IMR-90 (cell line): ENCODE data around the gene WBP2. TPM values are rescaled to one million over a fixed set of nuclear protein-coding genes. Genes with fewer than 3 reads are reported as not detected.

ENCODE experiments used
- ATAC-seq: fragments of 200-7000 bp; cut with Tn5 transposase; 2 replicates; pipeline ENCODE4 v1.9.1; 2020; ENCODE audit warnings: low read depth, mild to moderate bottlenecking, moderate library complexity
- BruUV-seq: library from RNA; stranded (reverse); fragments of 400-500 nt; replicated peaks from 2 replicates; lab custom pipeline; 2021; lab: Mats Ljungman, UMichigan
- CTCF ChIA-PET: fragments of 300-600 bp; formaldehyde crosslinking; extraction: SDS; loops from one replicate; lab custom pipeline; 2021; ENCODE audit warnings: antibody characterized with exemption; lab: Yijun Ruan, JAX
- POLR2A ChIA-PET: fragments of 300-600 bp; sonication (Branson Sonifier 250); formaldehyde crosslinking; loops from one replicate; lab custom pipeline; 2022; ENCODE audit warnings: antibody characterized with exemption; ENCODE audit not compliant: unreplicated experiment; lab: Charles Lee
- DNase-seq: peaks from one replicate; pipeline ENCODE4 v3.0.0; 2013
- H2AFZ ChIP-seq: replicated peaks from 2 replicates; pipeline ENCODE3; 2013; ENCODE audit warnings: low read length, mild to moderate bottlenecking; ENCODE audit not compliant: poor library complexity
- H2AK5ac ChIP-seq: 2 replicates; pipeline ENCODE4 v1.6.1; 2013; ENCODE audit warnings: low read depth, low read length, inconsistent platforms
- H2AK9ac ChIP-seq: replicated peaks from 2 replicates; pipeline ENCODE3; 2013; ENCODE audit warnings: mild to moderate bottlenecking, low read depth, low read length, moderate library complexity; ENCODE audit not compliant: poor library complexity
- H2BK120ac ChIP-seq: 2 replicates; pipeline ENCODE4 v1.6.1; 2013; ENCODE audit warnings: low read depth, low read length, inconsistent platforms
- H2BK15ac ChIP-seq: 3 replicates; pipeline ENCODE4 v1.6.1; 2013; ENCODE audit warnings: low read depth, low read length, inconsistent platforms
- H2BK20ac ChIP-seq: 2 replicates; pipeline ENCODE4 v1.6.1; 2013; ENCODE audit warnings: low read depth, mild to moderate bottlenecking, inconsistent platforms, low read length, moderate library complexity
- H2BK5ac ChIP-seq: 2 replicates; pipeline ENCODE4 v1.6.1; 2013; ENCODE audit warnings: mild to moderate bottlenecking, low read depth, low read length, inconsistent platforms; ENCODE audit not compliant: poor library complexity, severe bottlenecking
- H3K14ac ChIP-seq: replicated peaks from 2 replicates; pipeline ENCODE4 v1.6.1; 2013; ENCODE audit warnings: low read depth, low read length, inconsistent platforms
- H3K18ac ChIP-seq: 2 replicates; pipeline ENCODE4 v1.6.1; 2013; ENCODE audit warnings: low read depth, low read length, control low read depth
- H3K23ac ChIP-seq: 2 replicates; pipeline ENCODE4 v1.6.1; 2013; ENCODE audit warnings: low read depth, low read length, inconsistent platforms
- H3K27ac ChIP-seq: 2 replicates; pipeline ENCODE4 v1.5.1; 2013; ENCODE audit warnings: mild to moderate bottlenecking, control low read depth, low read length; ENCODE audit not compliant: insufficient read depth
- H3K27me3 ChIP-seq: 2 replicates; pipeline ENCODE4 v1.6.1; 2013; ENCODE audit warnings: low read length; ENCODE audit not compliant: control insufficient read depth, insufficient read depth
- H3K36me3 ChIP-seq: 2 replicates; pipeline ENCODE4 v1.6.1; 2013; ENCODE audit warnings: low read length, mixed read lengths; ENCODE audit not compliant: control insufficient read depth, insufficient read depth
- H3K4ac ChIP-seq: 2 replicates; pipeline ENCODE4 v1.6.1; 2013; ENCODE audit warnings: low read depth, low read length, inconsistent platforms
- H3K4me1 ChIP-seq: 2 replicates; pipeline ENCODE4 v1.6.1; 2013; ENCODE audit warnings: low read length, mixed read lengths; ENCODE audit not compliant: control insufficient read depth, insufficient read depth
- H3K4me2 ChIP-seq: 2 replicates; pipeline ENCODE4 v1.6.1; 2013; ENCODE audit warnings: low read depth, mild to moderate bottlenecking, control low read depth, low read length, moderate library complexity
- H3K4me3 ChIP-seq: 2 replicates; pipeline ENCODE4 v1.5.1; 2013; ENCODE audit warnings: low read depth, mild to moderate bottlenecking, control low read depth, low read length, moderate library complexity; ENCODE audit not compliant: insufficient read depth
- H3K56ac ChIP-seq: 2 replicates; pipeline ENCODE4 v1.6.1; 2013; ENCODE audit warnings: low read length, inconsistent platforms; ENCODE audit not compliant: insufficient read depth; ENCODE audit errors: extremely low read depth
- H3K79me1 ChIP-seq, 2 experiments: 2 replicates each; pipeline ENCODE4 v1.6.1; 2013; ENCODE audit warnings: low read length in 2 of 2, inconsistent platforms in 1 of 2, low read depth in 1 of 2
- H3K9ac ChIP-seq: 2 replicates; pipeline ENCODE4 v1.6.1; 2013; ENCODE audit warnings: low read depth, low read length, control low read depth
- H3K9me1 ChIP-seq: 2 replicates; pipeline ENCODE4 v1.6.1; 2013; ENCODE audit warnings: low read length, inconsistent platforms; ENCODE audit not compliant: insufficient read depth
- H3K9me3 ChIP-seq: 2 replicates; pipeline ENCODE4 v1.6.1; 2013; ENCODE audit warnings: low read length; ENCODE audit not compliant: control insufficient read depth, insufficient read depth
- H4K20me1 ChIP-seq: 2 replicates; pipeline ENCODE4 v1.6.1; 2013; ENCODE audit warnings: low read length, inconsistent platforms; ENCODE audit not compliant: insufficient read depth
- H4K5ac ChIP-seq: 2 replicates; pipeline ENCODE4 v1.6.1; 2013; ENCODE audit warnings: mild to moderate bottlenecking, low read depth, low read length, control low read depth
- H4K8ac ChIP-seq, 2 experiments: 2 replicates each; pipeline ENCODE4 v1.6.1; 2013; ENCODE audit warnings: low read depth in 2 of 2, low read length in 2 of 2, control low read depth in 1 of 2, inconsistent platforms in 1 of 2
- H4K91ac ChIP-seq: 2 replicates; pipeline ENCODE4 v1.6.1; 2013; ENCODE audit warnings: low read depth, low read length, inconsistent platforms; ENCODE audit not compliant: insufficient read depth
- BHLHE40 ChIP-seq: fragments of 150-350 bp; IDR thresholded peaks from 2 replicates; pipeline ENCODE4 v1.6.1; 2016; ENCODE audit warnings: mild to moderate bottlenecking, low read depth, low read length
- CEBPB ChIP-seq: IDR thresholded peaks from 2 replicates; pipeline ENCODE4 v1.6.1; 2012; ENCODE audit warnings: low read depth, low read length, improper control_type of control experiment
- CHD1 ChIP-seq: IDR thresholded peaks from 2 replicates; pipeline ENCODE4 v1.6.1; 2012; ENCODE audit warnings: low read depth, low read length, improper control_type of control experiment
- CTCF ChIP-seq: conservative IDR thresholded peaks from 2 replicates; pipeline ENCODE4 v1.5.1; 2012; ENCODE audit warnings: mild to moderate bottlenecking, low read depth, low read length, improper control_type of control experiment
- ELK1 ChIP-seq: fragments of 150-350 bp; IDR thresholded peaks from 2 replicates; pipeline ENCODE4 v1.6.1; 2016; ENCODE audit warnings: low read depth, mild to moderate bottlenecking, low read length, moderate library complexity, borderline replicate concordance
- FOS ChIP-seq: fragments of 150-350 bp; IDR thresholded peaks from 2 replicates; pipeline ENCODE4 v1.6.1; 2016; ENCODE audit warnings: low read depth, low read length
- MAZ ChIP-seq: IDR thresholded peaks from 2 replicates; pipeline ENCODE4 v1.6.1; 2012; ENCODE audit warnings: low read depth, mild to moderate bottlenecking, low read length, improper control_type of control experiment, moderate library complexity, borderline replicate concordance
- NFE2L2 ChIP-seq: fragments of 150-350 bp; IDR thresholded peaks from 2 replicates; pipeline ENCODE4 v1.6.1; 2016; ENCODE audit warnings: low read depth, mild to moderate bottlenecking, low read length
- POLR2A ChIP-seq: IDR thresholded peaks from 2 replicates; pipeline ENCODE4 v1.6.1; 2012; ENCODE audit warnings: mild to moderate bottlenecking, low read depth, low read length
- RAD21 ChIP-seq: IDR thresholded peaks from 2 replicates; pipeline ENCODE4 v1.6.1; 2012; ENCODE audit warnings: low read length, improper control_type of control experiment
- RCOR1 ChIP-seq: IDR thresholded peaks from 2 replicates; pipeline ENCODE4 v1.6.1; 2012; ENCODE audit warnings: mild to moderate bottlenecking, low read length, improper control_type of control experiment; ENCODE audit not compliant: insufficient replicate concordance
- RFX5 ChIP-seq: IDR thresholded peaks from 2 replicates; pipeline ENCODE4 v1.8.0; 2012; ENCODE audit warnings: low read depth, mild to moderate bottlenecking, low read length, moderate library complexity
- SMC3 ChIP-seq: fragments of 150-350 bp; IDR thresholded peaks from 2 replicates; pipeline ENCODE4 v1.6.1; 2016; ENCODE audit warnings: low read depth, mild to moderate bottlenecking, antibody characterized with exemption, low read length, moderate library complexity
- USF2 ChIP-seq: fragments of 150-350 bp; IDR thresholded peaks from 2 replicates; pipeline ENCODE4 v1.6.1; 2017; ENCODE audit warnings: mild to moderate bottlenecking, antibody characterized with exemption, low read length, low read depth
- WGBS, 2 experiments: methylation state at CpG; one replicate each; pipeline versions ENCODE4 v1.1.5 to v1.1.7; 2013; ENCODE audit warnings: missing lambda C conversion rate in 2 of 2; ENCODE audit not compliant: insufficient read length in 1 of 2; ENCODE audit errors: extremely low coverage in 2 of 2; 5-methylcytosine and 5-hydroxymethylcytosine counted together
- dilution Hi-C: fragments of 300-500 bp; cut with HindIII; formaldehyde crosslinking; loops from one replicate; pipeline ENCODE4 v1.14.3; 2018; ENCODE audit warnings: low sequenced_read_pairs; ENCODE audit not compliant: unreplicated experiment
- in situ Hi-C: fragments of 300-500 bp; cut with MboI; formaldehyde crosslinking; loops from 3 replicates; pipeline ENCODE4 v1.14.3; 2019; ENCODE audit warnings: low sequenced_read_pairs, inconsistent platforms, mixed read lengths
- intact Hi-C: fragments of 100-400 bp; cut with micrococcal nuclease; formaldehyde crosslinking; loops from 2 replicates; pipeline ENCODE4 v1.10.0; 2022
- polyA plus RNA-seq, 3 experiments: library from polyadenylated mRNA; depleted of rRNA; stranded (reverse); fragments of >200 nt; gene quantifications; 2 replicates each; pipeline ENCODE4 v1.2.3, GENCODE V29; 2012; ENCODE audit warnings: low replicate concordance in 1 of 3
- total RNA-seq: library from RNA; depleted of rRNA; stranded (reverse); fragments of >200 nt; gene quantifications from 2 replicates; pipeline ENCODE4 v1.2.3, GENCODE V29; 2012

Gene WBP2
- total and polyA plus RNA-seq, 2 of the 4 experiments (the other 2 are of a cell fraction), result 9.0 to 35.5 TPM

- Histone ChIP-seq H4K91ac (no peak overlapping the region), H3K4me1 (peaks cover 5% of the 10 kb centered on the region; the same call in 1 of the 2 replicates), H3K9ac (no peak overlapping the region), H3K18ac (no peak overlapping the region), H3K4ac (no peak overlapping the region), H2AK5ac (no peak overlapping the region; the same call in 1 of the 2 replicates), H2BK15ac (no peak overlapping the region), H3K4me2 (no peak overlapping the region), H3K56ac (no peak overlapping the region), H3K23ac (no peak overlapping the region), H2AK9ac (peak overlapping the region; percentile 65), H3K9me1 (peaks cover 12% of the 10 kb centered on the region; the same call in 1 of the 2 replicates), H4K20me1 (peaks cover 4% of the 10 kb centered on the region; the same call in 1 of the 2 replicates), H4K8ac (no peak overlapping the region), H2BK5ac (no peak overlapping the region), H3K36me3 (peaks cover 19% of the 10 kb centered on the region), H4K5ac (no peak overlapping the region), H3K27ac (no peak overlapping the region), H3K79me1 (peaks cover 9 to 39% of the 10 kb centered on the region in 2 experiments; a peak in 3 of 4 replicates), H3K9me3 (no peaks in the 10 kb centered on the region), H2AFZ (peak overlapping the region; percentile 58), H3K4me3 (no peak overlapping the region), H2BK20ac (no peak overlapping the region), H2BK120ac (no peak overlapping the region), H3K27me3 (no peaks in the 10 kb centered on the region), H3K14ac (no peak overlapping the region)
- intact Hi-C loops, result no loop called here
- WGBS, 2 experiments, result 87% methylated on average over 13 of the region's 32 CpGs; no CpG with 5 or more reads in 1 of the 2 experiments
- in situ Hi-C loops, result no loop called here
- ATAC-seq (no peak), DNase-seq (no peak)
- ChIA-PET POLR2A (no interaction called here), CTCF (no interaction called here)
- BruUV-seq, result no TSS peak
- dilution Hi-C loops, result no loop called here
- TF ChIP-seq CTCF, result no peak
- no peak for TF ChIP-seq CHD1
- TF ChIP-seq MAZ, result no peak
- TF ChIP-seq SMC3, result no peak
- no peak for TF ChIP-seq RAD21
- TF ChIP-seq NFE2L2, result no peak
- no peak for TF ChIP-seq POLR2A
- TF ChIP-seq BHLHE40, result no peak
- no peak for TF ChIP-seq RCOR1
- TF ChIP-seq CEBPB, result no peak
- TF ChIP-seq RFX5, result no peak
- TF ChIP-seq ELK1, result no peak
- TF ChIP-seq USF2, result no peak
- no peak for TF ChIP-seq FOS
These were observed 36.7 kb upstream of the WBP2 start for GRCh38 chr17:75891605-75892555.
